ENCODE measurements around the gene GATAD2A.
A peak's percentile ranks its signal among the peaks of the same experiment; 100 is the strongest.

GATAD2A gene

GRCh38 chr19:19515642-19516519 lies 110.4 kb downstream of the GATAD2A start, which contains the start of gene NDUFA13:
TSS of gene NDUFA13 (plus strand) at chr19:19516225. CDS start at chr19:19516239, 14 bp downstream.
- DNase-seq (ENCODE audit: low read depth) = peak; percentile 81
- TF ChIP-seq CTCF (IDR thresholded peaks at IDR 0.05; ENCODE audit: low read depth, low read length, missing control alignments) = peak; percentile 16
- in situ Hi-C loops (cut with HindIII; ENCODE audit: low sequenced_read_pairs) = no loop called here
- peak within 1 kb of the TSS; percentile 79 for H3K4me3 ChIP-seq (ENCODE audit: low read depth, low read length)

GRCh38 chr19:19517235-19517619 lies 111.8 kb downstream of the GATAD2A start:
- DNase-seq (ENCODE audit: low read depth) = no peak
- H3K4me3 ChIP-seq (ENCODE audit: low read depth, low read length) = peak overlapping the region; percentile 79
- in situ Hi-C loops (cut with HindIII; ENCODE audit: low sequenced_read_pairs) = no loop called here
- TF ChIP-seq CTCF (IDR thresholded peaks at IDR 0.05; ENCODE audit: low read depth, low read length, missing control alignments) = no peak

- no peak overlapping the region for H3K4me3 ChIP-seq (ENCODE audit: low read depth, low read length)
- in situ Hi-C loops (cut with HindIII; ENCODE audit: low sequenced_read_pairs) = no loop called here
- no peak for TF ChIP-seq CTCF (IDR thresholded peaks at IDR 0.05; ENCODE audit: low read depth, low read length, missing control alignments)
- DNase-seq (ENCODE audit: low read depth) = no peak
These were observed 115.5 kb downstream of the GATAD2A start for GRCh38 chr19:19520989-19521388.

GRCh38 chr19:19523177-19523576 lies 117.7 kb downstream of the GATAD2A start:
- in situ Hi-C loops (cut with HindIII; ENCODE audit: low sequenced_read_pairs) = no loop called here

GRCh38 chr19:19524053-19524452 lies 118.6 kb downstream of the GATAD2A start:
- DNase-seq (ENCODE audit: low read depth) = no peak
- in situ Hi-C loops (cut with HindIII; ENCODE audit: low sequenced_read_pairs) = no loop called here
- H3K4me3 ChIP-seq (ENCODE audit: low read depth, low read length) = no peak overlapping the region
- no peak for TF ChIP-seq CTCF (IDR thresholded peaks at IDR 0.05; ENCODE audit: low read depth, low read length, missing control alignments)

More at GRCh38 chr19:19523177-19523576, 117.7 kb downstream of the GATAD2A start:
- DNase-seq (ENCODE audit: low read depth) = no peak
- TF ChIP-seq CTCF (IDR thresholded peaks at IDR 0.05; ENCODE audit: low read depth, low read length, missing control alignments) = no peak
- no peak overlapping the region for H3K4me3 ChIP-seq (ENCODE audit: low read depth, low read length)

GRCh38 chr19:19525611-19526380 lies 120.3 kb downstream of the GATAD2A start:
- no peak for DNase-seq (ENCODE audit: low read depth)
- no peak overlapping the region for H3K4me3 ChIP-seq (ENCODE audit: low read depth, low read length)
- in situ Hi-C loops (cut with HindIII; ENCODE audit: low sequenced_read_pairs) = no loop called here
- no peak for TF ChIP-seq CTCF (IDR thresholded peaks at IDR 0.05; ENCODE audit: low read depth, low read length, missing control alignments)

All from astrocyte of the cerebellum (primary cell).